Stimulated activated naive CD4-positive, alpha-beta T cell treated with Interleukin-2 at 50 U/mL for 16 hours (primary cell): ENCODE measurements around the gene ZNF226.
"Not testable (repeated sequence)": the region's sequence is repeated elsewhere in the genome, so short reads cannot be mapped to it uniquely, and the experiment has no call there.

ENCODE experiments used
- DNase-seq: peaks from one replicate; lab custom pipeline; 2025; lab: John Stamatoyannopoulos, UW

The ZNF226 gene

GRCh38 chr19:44164673-44165512 is at the start of gene ZNF226:
TSS of gene ZNF226 (plus strand) at chr19:44165100. CDS start at chr19:44170081, 4,981 bp downstream.
- DNase-seq = peak; percentile 84

GRCh38 chr19:44121162-44121561 is 43.7 kb upstream of the ZNF226 start:
- not testable (repeated sequence) for DNase-seq

GRCh38 chr19:44131955-44132354 is 32.9 kb upstream of the ZNF226 start:
- no peak for DNase-seq

- DNase-seq = peak; percentile 67
Measured at GRCh38 chr19:44141191-44142058, 23.5 kb upstream of the ZNF226 start, which contains the start of gene ZNF234. TSS of gene ZNF234 (plus strand) at chr19:44141554. CDS start at chr19:44144633, 3,079 bp downstream.

GRCh38 chr19:44142059-44142433 is 22.9 kb upstream of the ZNF226 start:
- DNase-seq = no peak

GRCh38 chr19:44149776-44150175 is 15.1 kb upstream of the ZNF226 start:
- no peak for DNase-seq

GRCh38 chr19:44151491-44151890 is 13.4 kb upstream of the ZNF226 start:
- DNase-seq = no peak

- DNase-seq = no peak
Measured at GRCh38 chr19:44156475-44156874, 8.4 kb upstream of the ZNF226 start.

GRCh38 chr19:44163789-44164188 is 1.1 kb upstream of the ZNF226 start:
- DNase-seq = no peak

GRCh38 chr19:44164327-44164672 is 600 bp upstream of the ZNF226 start:
- no peak for DNase-seq

- DNase-seq = not testable (repeated sequence)
Measured at GRCh38 chr19:44170660-44171059, 5.8 kb downstream of the ZNF226 start.

GRCh38 chr19:44176590-44176989 is 11.7 kb downstream of the ZNF226 start:
- DNase-seq = no peak

- no peak for DNase-seq
Measured at GRCh38 chr19:44180968-44181367, 16.1 kb downstream of the ZNF226 start.

GRCh38 chr19:44182145-44182544 is 17.2 kb downstream of the ZNF226 start:
- no peak for DNase-seq

- DNase-seq = no peak
Measured at GRCh38 chr19:44190020-44190419, 25.1 kb downstream of the ZNF226 start.

GRCh38 chr19:44192127-44192526 is 27.2 kb downstream of the ZNF226 start:
- DNase-seq = no peak

GRCh38 chr19:44196772-44197171 is 31.9 kb downstream of the ZNF226 start:
- DNase-seq = no peak

- DNase-seq = no peak
Measured at GRCh38 chr19:44202470-44202869, 37.6 kb downstream of the ZNF226 start.

GRCh38 chr19:44202974-44203373 is 38.1 kb downstream of the ZNF226 start:
- no peak for DNase-seq

GRCh38 chr19:44203877-44204276 is 39.0 kb downstream of the ZNF226 start:
- not testable (repeated sequence) for DNase-seq

GRCh38 chr19:44204772-44205171 is 39.9 kb downstream of the ZNF226 start:
- DNase-seq = no peak

GRCh38 chr19:44207126-44207803 is 42.4 kb downstream of the ZNF226 start:
- DNase-seq = peak; percentile 76
